ENCODE results near the gene MICAL1.

Gene MICAL1

GRCh38 chr6:109486068-109486467 is 30.5 kb upstream of the MICAL1 start:
- H3K4me3 ChIP-seq (ENCODE audit: low read depth in 1 of 2, low read length in 2 of 2): no peak overlapping the region
- H3K27me3 ChIP-seq (ENCODE audit: control insufficient read depth in 1 of 2, insufficient read depth in 2 of 2, low read length in 2 of 2): no peaks in the 10 kb centered on the region
- peaks cover 16 to 19% of the 10 kb centered on the region in 2 donors for H3K4me1 ChIP-seq (ENCODE audit: control insufficient read depth in 1 of 2, insufficient read depth in 2 of 2, low read length in 2 of 2)
- no peak overlapping the region for H3K27ac ChIP-seq (ENCODE audit: low read depth, low read length)
- peaks cover under 1 to 4% of the 10 kb centered on the region in 2 donors for H3K36me3 ChIP-seq (ENCODE audit: control insufficient read depth in 1 of 2, insufficient read depth in 2 of 2, low read length in 2 of 2)
- no peak overlapping the region for H3K9ac ChIP-seq (ENCODE audit: low read depth in 1 of 2, low read length in 2 of 2)
- H3K9me3 ChIP-seq (ENCODE audit: control insufficient read depth in 1 of 2, low read length in 2 of 2): no peaks in the 10 kb centered on the region

GRCh38 chr6:109485266-109485935 is 29.8 kb upstream of the MICAL1 start:
- Histone ChIP-seq H3K36me3 (ENCODE audit: control insufficient read depth in 1 of 2, insufficient read depth in 2 of 2, low read length in 2 of 2) (peaks cover 4 to 7% of the 10 kb centered on the region in 2 donors), H3K27me3 (ENCODE audit: control insufficient read depth in 1 of 2, insufficient read depth in 2 of 2, low read length in 2 of 2) (no peaks in the 10 kb centered on the region), H3K9ac (ENCODE audit: low read depth in 1 of 2, low read length in 2 of 2) (no peak overlapping the region), H3K4me1 (ENCODE audit: control insufficient read depth in 1 of 2, insufficient read depth in 2 of 2, low read length in 2 of 2) (peaks cover 23 to 26% of the 10 kb centered on the region in 2 donors), H3K4me3 (ENCODE audit: low read depth in 1 of 2, low read length in 2 of 2) (no peak overlapping the region), H3K9me3 (ENCODE audit: control insufficient read depth in 1 of 2, low read length in 2 of 2) (no peaks in the 10 kb centered on the region), H3K27ac (ENCODE audit: low read depth, low read length) (no peak overlapping the region)

- Histone ChIP-seq H3K4me3 (ENCODE audit: low read depth in 1 of 2, low read length in 2 of 2) (peak overlapping the region in 1 of 2 donors; percentile 71), H3K36me3 (ENCODE audit: control insufficient read depth in 1 of 2, insufficient read depth in 2 of 2, low read length in 2 of 2) (peaks cover 4 to 8% of the 10 kb centered on the region in 2 donors), H3K9ac (ENCODE audit: low read depth in 1 of 2, low read length in 2 of 2) (no peak overlapping the region), H3K27ac (ENCODE audit: low read depth, low read length) (no peak overlapping the region), H3K4me1 (ENCODE audit: control insufficient read depth in 1 of 2, insufficient read depth in 2 of 2, low read length in 2 of 2) (peaks cover 34 to 35% of the 10 kb centered on the region in 2 donors), H3K9me3 (ENCODE audit: control insufficient read depth in 1 of 2, low read length in 2 of 2) (no peaks in the 10 kb centered on the region), H3K27me3 (ENCODE audit: control insufficient read depth in 1 of 2, insufficient read depth in 2 of 2, low read length in 2 of 2) (no peaks in the 10 kb centered on the region)
Measured at GRCh38 chr6:109484122-109484521, 28.6 kb upstream of the MICAL1 start.

GRCh38 chr6:109483735-109484057 is 28.1 kb upstream of the MICAL1 start:
- no peaks in the 10 kb centered on the region for H3K9me3 ChIP-seq (ENCODE audit: control insufficient read depth in 1 of 2, low read length in 2 of 2)
- no peak overlapping the region for H3K27ac ChIP-seq (ENCODE audit: low read depth, low read length)
- H3K27me3 ChIP-seq (ENCODE audit: control insufficient read depth in 1 of 2, insufficient read depth in 2 of 2, low read length in 2 of 2): no peaks in the 10 kb centered on the region
- H3K4me3 ChIP-seq (ENCODE audit: low read depth in 1 of 2, low read length in 2 of 2): peak overlapping the region; percentile 58 to 71
- peaks cover 37 to 39% of the 10 kb centered on the region in 2 donors for H3K4me1 ChIP-seq (ENCODE audit: control insufficient read depth in 1 of 2, insufficient read depth in 2 of 2, low read length in 2 of 2)
- peak overlapping the region; percentile 12 to 37 for H3K9ac ChIP-seq (ENCODE audit: low read depth in 1 of 2, low read length in 2 of 2)
- H3K36me3 ChIP-seq (ENCODE audit: control insufficient read depth in 1 of 2, insufficient read depth in 2 of 2, low read length in 2 of 2): peaks cover 4 to 8% of the 10 kb centered on the region in 2 donors

- peaks cover 42% of the 10 kb centered on the region in 2 donors for H3K4me1 ChIP-seq (ENCODE audit: control insufficient read depth in 1 of 2, insufficient read depth in 2 of 2, low read length in 2 of 2)
- H3K36me3 ChIP-seq (ENCODE audit: control insufficient read depth in 1 of 2, insufficient read depth in 2 of 2, low read length in 2 of 2): peaks cover 4 to 8% of the 10 kb centered on the region in 2 donors
- H3K9ac ChIP-seq (ENCODE audit: low read depth in 1 of 2, low read length in 2 of 2): peak within 1 kb of the TSS; percentile 21 to 60
- no peaks in the 10 kb centered on the region for H3K27me3 ChIP-seq (ENCODE audit: control insufficient read depth in 1 of 2, insufficient read depth in 2 of 2, low read length in 2 of 2)
- H3K27ac ChIP-seq (ENCODE audit: low read depth, low read length): peak within 1 kb of the TSS; percentile 67
- H3K4me3 ChIP-seq (ENCODE audit: low read depth in 1 of 2, low read length in 2 of 2): peak within 1 kb of the TSS; percentile 65 to 77
- H3K9me3 ChIP-seq (ENCODE audit: control insufficient read depth in 1 of 2, low read length in 2 of 2): no peaks in the 10 kb centered on the region
Measured at GRCh38 chr6:109482905-109483734, 27.5 kb upstream of the MICAL1 start, which contains the start of gene ZBTB24. TSS of gene ZBTB24 (minus strand) at chr6:109483219. CDS start at chr6:109482026, 1,193 bp downstream.

GRCh38 chr6:109480993-109481480 is 25.5 kb upstream of the MICAL1 start:
- Histone ChIP-seq H3K4me3 (ENCODE audit: low read depth in 1 of 2, low read length in 2 of 2) (peak overlapping the region; percentile 23 to 65), H3K27me3 (ENCODE audit: control insufficient read depth in 1 of 2, insufficient read depth in 2 of 2, low read length in 2 of 2) (no peaks in the 10 kb centered on the region), H3K27ac (ENCODE audit: low read depth, low read length) (no peak overlapping the region), H3K36me3 (ENCODE audit: control insufficient read depth in 1 of 2, insufficient read depth in 2 of 2, low read length in 2 of 2) (peaks cover 8 to 11% of the 10 kb centered on the region in 2 donors), H3K9ac (ENCODE audit: low read depth in 1 of 2, low read length in 2 of 2) (no peak overlapping the region), H3K4me1 (ENCODE audit: control insufficient read depth in 1 of 2, insufficient read depth in 2 of 2, low read length in 2 of 2) (peaks cover 47 to 51% of the 10 kb centered on the region in 2 donors), H3K9me3 (ENCODE audit: control insufficient read depth in 1 of 2, low read length in 2 of 2) (no peaks in the 10 kb centered on the region)

GRCh38 chr6:109478841-109479624 is 23.5 kb upstream of the MICAL1 start:
- Histone ChIP-seq H3K9me3 (ENCODE audit: control insufficient read depth in 1 of 2, low read length in 2 of 2) (no peaks in the 10 kb centered on the region), H3K27me3 (ENCODE audit: control insufficient read depth in 1 of 2, insufficient read depth in 2 of 2, low read length in 2 of 2) (no peaks in the 10 kb centered on the region), H3K4me3 (ENCODE audit: low read depth in 1 of 2, low read length in 2 of 2) (peak overlapping the region; percentile 37 to 50), H3K36me3 (ENCODE audit: control insufficient read depth in 1 of 2, insufficient read depth in 2 of 2, low read length in 2 of 2) (peaks cover 11 to 28% of the 10 kb centered on the region in 2 donors), H3K9ac (ENCODE audit: low read depth in 1 of 2, low read length in 2 of 2) (no peak overlapping the region), H3K27ac (ENCODE audit: low read depth, low read length) (no peak overlapping the region), H3K4me1 (ENCODE audit: control insufficient read depth in 1 of 2, insufficient read depth in 2 of 2, low read length in 2 of 2) (peaks cover 47 to 48% of the 10 kb centered on the region in 2 donors)

- H3K9ac ChIP-seq (ENCODE audit: low read depth in 1 of 2, low read length in 2 of 2): no peak overlapping the region
- H3K27ac ChIP-seq (ENCODE audit: low read depth, low read length): no peak overlapping the region
Measured at GRCh38 chr6:109478222-109478805, 22.7 kb upstream of the MICAL1 start.

GRCh38 chr6:109477725-109478124 is 22.2 kb upstream of the MICAL1 start:
- Histone ChIP-seq H3K27ac (ENCODE audit: low read depth, low read length) (no peak overlapping the region), H3K27me3 (ENCODE audit: control insufficient read depth in 1 of 2, insufficient read depth in 2 of 2, low read length in 2 of 2) (no peaks in the 10 kb centered on the region), H3K4me1 (ENCODE audit: control insufficient read depth in 1 of 2, insufficient read depth in 2 of 2, low read length in 2 of 2) (peaks cover 44 to 47% of the 10 kb centered on the region in 2 donors), H3K4me3 (ENCODE audit: low read depth in 1 of 2, low read length in 2 of 2) (peak overlapping the region in 1 of 2 donors; percentile 3), H3K36me3 (ENCODE audit: control insufficient read depth in 1 of 2, insufficient read depth in 2 of 2, low read length in 2 of 2) (peaks cover 15 to 42% of the 10 kb centered on the region in 2 donors), H3K9me3 (ENCODE audit: control insufficient read depth in 1 of 2, low read length in 2 of 2) (no peaks in the 10 kb centered on the region), H3K9ac (ENCODE audit: low read depth in 1 of 2, low read length in 2 of 2) (no peak overlapping the region)

More at GRCh38 chr6:109478222-109478805, 22.7 kb upstream of the MICAL1 start:
- H3K4me3 ChIP-seq (ENCODE audit: low read depth in 1 of 2, low read length in 2 of 2): peak overlapping the region in 1 of 2 donors; percentile 37
- no peaks in the 10 kb centered on the region for H3K27me3 ChIP-seq (ENCODE audit: control insufficient read depth in 1 of 2, insufficient read depth in 2 of 2, low read length in 2 of 2)
- H3K9me3 ChIP-seq (ENCODE audit: control insufficient read depth in 1 of 2, low read length in 2 of 2): no peaks in the 10 kb centered on the region
- peaks cover 14 to 36% of the 10 kb centered on the region in 2 donors for H3K36me3 ChIP-seq (ENCODE audit: control insufficient read depth in 1 of 2, insufficient read depth in 2 of 2, low read length in 2 of 2)
- peaks cover 44% of the 10 kb centered on the region in 2 donors for H3K4me1 ChIP-seq (ENCODE audit: control insufficient read depth in 1 of 2, insufficient read depth in 2 of 2, low read length in 2 of 2)

All from duodenal mucosa (tissue), 2 donors.